Eye (tissue), 1 donor: ENCODE measurements around the gene TBR1.

Experiments
- DNase-seq: peaks from one replicate; pipeline ENCODE4 v3.0.0-alpha.2; 2015

Gene TBR1

GRCh38 chr2:161415987-161416707, at the start of gene TBR1:
TSS of gene TBR1 (plus strand) at chr2:161416297. CDS start at chr2:161416411, 114 bp downstream.
- peak; percentile 80 for DNase-seq

GRCh38 chr2:161367675-161368074, 48.4 kb upstream of the TBR1 start:
- DNase-seq = no peak

- no peak for DNase-seq
Measured at GRCh38 chr2:161369311-161369710, 46.8 kb upstream of the TBR1 start.

- no peak for DNase-seq
Measured at GRCh38 chr2:161370981-161371380, 45.1 kb upstream of the TBR1 start.

- no peak for DNase-seq
Measured at GRCh38 chr2:161371869-161372268, 44.2 kb upstream of the TBR1 start.

- no peak for DNase-seq
Measured at GRCh38 chr2:161373942-161374341, 42.2 kb upstream of the TBR1 start.

- DNase-seq = no peak
Measured at GRCh38 chr2:161374446-161374845, 41.7 kb upstream of the TBR1 start.

GRCh38 chr2:161379740-161380139, 36.4 kb upstream of the TBR1 start:
- no peak for DNase-seq

GRCh38 chr2:161381546-161381945, 34.6 kb upstream of the TBR1 start:
- no peak for DNase-seq

GRCh38 chr2:161382747-161383146, 33.4 kb upstream of the TBR1 start:
- DNase-seq = no peak

- peak; percentile 72 for DNase-seq
Measured at GRCh38 chr2:161384864-161385263, 31.2 kb upstream of the TBR1 start.

- no peak for DNase-seq
Measured at GRCh38 chr2:161386228-161386824, 29.8 kb upstream of the TBR1 start.

GRCh38 chr2:161388146-161388779, 27.8 kb upstream of the TBR1 start:
- DNase-seq = no peak

- no peak for DNase-seq
Measured at GRCh38 chr2:161391737-161392506, 24.2 kb upstream of the TBR1 start.

- DNase-seq = no peak
Measured at GRCh38 chr2:161400076-161400475, 16.0 kb upstream of the TBR1 start.

- DNase-seq = no peak
Measured at GRCh38 chr2:161402297-161402696, 13.8 kb upstream of the TBR1 start.

GRCh38 chr2:161406316-161406715, 9.8 kb upstream of the TBR1 start:
- DNase-seq = no peak

GRCh38 chr2:161407597-161407996, 8.5 kb upstream of the TBR1 start:
- DNase-seq = no peak

- no peak for DNase-seq
Measured at GRCh38 chr2:161409308-161409907, 6.7 kb upstream of the TBR1 start.

GRCh38 chr2:161412346-161412745, 3.8 kb upstream of the TBR1 start:
- no peak for DNase-seq

GRCh38 chr2:161414042-161415033, 1.8 kb upstream of the TBR1 start:
- DNase-seq = no peak
